ENCODE results near the gene SPTBN1. TPM values are rescaled to one million over a fixed set of nuclear protein-coding genes. Genes with fewer than 3 reads are reported as not detected.

Gene SPTBN1
- total RNA-seq, 4 donors from 2014 or later: 171 to 293 (median 247) TPM

- H3K27ac ChIP-seq: peak overlapping the region in 2 of 4 donors; percentile 38 to 45
- H3K4me3 ChIP-seq: no peak overlapping the region
- peaks cover 0 to 49% (median 0%) of the 10 kb centered on the region in 3 donors for H3K36me3 ChIP-seq
- no peak for DNase-seq
- no peaks in the 10 kb centered on the region for H3K9me3 ChIP-seq
- TF ChIP-seq CTCF (IDR thresholded peaks at IDR 0.05): no peak
- no peak for TF ChIP-seq POLR2A (IDR thresholded peaks at IDR 0.05)
- peaks cover 0 to 16% (median 8%) of the 10 kb centered on the region in 4 donors for H3K4me1 ChIP-seq
- no peaks in the 10 kb centered on the region for H3K27me3 ChIP-seq
These were observed 213.8 kb downstream of the SPTBN1 start for GRCh38 chr2:54669677-54670484.

GRCh38 chr2:54670485-54671009 is 214.4 kb downstream of the SPTBN1 start:
- H3K4me1 ChIP-seq: peaks cover 0 to 16% (median 8%) of the 10 kb centered on the region in 4 donors

GRCh38 chr2:54671010-54671409 is 214.9 kb downstream of the SPTBN1 start:
- no peaks in the 10 kb centered on the region for H3K9me3 ChIP-seq
- DNase-seq: no peak
- no peak overlapping the region for H3K27ac ChIP-seq
- H3K4me1 ChIP-seq: peaks cover 0 to 15% (median 6%) of the 10 kb centered on the region in 4 donors
- no peaks in the 10 kb centered on the region for H3K27me3 ChIP-seq
- no peak for TF ChIP-seq POLR2A (IDR thresholded peaks at IDR 0.05)
- TF ChIP-seq CTCF (IDR thresholded peaks at IDR 0.05): no peak
- no peak overlapping the region for H3K4me3 ChIP-seq
- peaks cover 0 to 39% (median 0%) of the 10 kb centered on the region in 3 donors for H3K36me3 ChIP-seq

More at GRCh38 chr2:54670485-54671009, 214.4 kb downstream of the SPTBN1 start:
- H3K27me3 ChIP-seq: no peaks in the 10 kb centered on the region
- no peak overlapping the region for H3K4me3 ChIP-seq
- no peak for TF ChIP-seq CTCF (IDR thresholded peaks at IDR 0.05)
- TF ChIP-seq POLR2A (IDR thresholded peaks at IDR 0.05): no peak
- peaks cover 0 to 43% (median 0%) of the 10 kb centered on the region in 3 donors for H3K36me3 ChIP-seq
- no peaks in the 10 kb centered on the region for H3K9me3 ChIP-seq
- DNase-seq: no peak
- H3K27ac ChIP-seq: peak overlapping the region in 1 of 4 donors; percentile 45

DNA sequence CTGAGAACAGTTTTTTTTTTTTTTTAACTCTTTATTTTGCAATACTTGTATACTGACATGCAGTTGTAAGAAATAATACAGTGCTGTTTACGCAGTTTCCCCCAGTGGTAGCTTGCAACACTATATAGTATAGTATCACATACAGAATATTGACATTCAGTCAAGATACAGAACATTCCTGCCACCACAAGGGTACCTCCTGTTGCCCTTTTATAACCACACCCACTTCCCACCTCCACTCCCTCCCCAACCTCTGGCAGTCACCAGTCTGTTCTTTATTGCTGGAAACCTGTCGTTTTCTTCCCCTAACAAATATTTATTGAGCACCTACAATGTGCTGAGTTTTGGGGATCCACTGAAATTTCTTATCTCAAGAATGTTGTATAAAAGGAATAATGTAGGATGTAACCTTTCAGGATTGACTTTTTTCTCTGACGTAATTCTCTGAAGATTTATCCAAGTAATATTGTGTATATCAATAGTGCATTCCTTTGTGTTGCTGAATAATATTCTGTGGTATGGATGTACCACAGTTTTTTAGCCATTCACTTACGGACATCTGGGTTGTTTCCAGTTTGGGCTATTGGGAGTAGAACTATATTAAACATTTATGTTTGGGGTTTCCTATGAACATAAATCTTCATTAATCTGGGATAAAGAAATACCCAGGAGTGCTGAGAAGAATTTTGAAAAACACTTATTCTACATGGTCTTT is 215.9 kb downstream of the SPTBN1 start:
- no peak overlapping the region for H3K4me3 ChIP-seq
- no peak for DNase-seq
- no peaks in the 10 kb centered on the region for H3K27me3 ChIP-seq
- TF ChIP-seq CTCF (IDR thresholded peaks at IDR 0.05) (no peak), POLR2A (IDR thresholded peaks at IDR 0.05) (no peak)
- no peaks in the 10 kb centered on the region for H3K9me3 ChIP-seq
- H3K27ac ChIP-seq: peak overlapping the region in 1 of 4 donors; percentile 57
- peaks cover 0 to 13% (median 6%) of the 10 kb centered on the region in 4 donors for H3K4me1 ChIP-seq
- peaks cover 0 to 29% (median 0%) of the 10 kb centered on the region in 3 donors for H3K36me3 ChIP-seq

- Histone ChIP-seq H3K27me3 (no peaks in the 10 kb centered on the region), H3K4me3 (peak overlapping the region in 1 of 4 donors; percentile 8), H3K9me3 (no peaks in the 10 kb centered on the region), H3K36me3 (peaks cover 0 to 21% (median 0%) of the 10 kb centered on the region in 3 donors), H3K27ac (peak overlapping the region; percentile 57 to 73 (median 70)), H3K4me1 (peaks cover 0 to 13% (median 5%) of the 10 kb centered on the region in 4 donors)
- DNase-seq: peak in 2 of 3 donors; percentile 33 to 58
- no peak for TF ChIP-seq CTCF (IDR thresholded peaks at IDR 0.05)
- TF ChIP-seq POLR2A (IDR thresholded peaks at IDR 0.05): no peak
These were observed 216.7 kb downstream of the SPTBN1 start for GRCh38 chr2:54672590-54673456.
